H9 (cell line): ENCODE results near the gene STK11. TPM values are rescaled to one million over a fixed set of nuclear protein-coding genes. Genes with fewer than 3 reads are reported as not detected.

Source experiments
- DNase-seq: peaks from one replicate; pipeline ENCODE4 v3.0.0-alpha.2; 2017
- H2AFZ ChIP-seq: one replicate; pipeline ENCODE4 v1.6.1; 2013; ENCODE audit warnings: mild to moderate bottlenecking, low read length, control low read depth, moderate library complexity
- H2AK5ac ChIP-seq: 2 replicates; pipeline ENCODE4 v1.6.1; 2013; ENCODE audit warnings: low read length, control low read depth, mixed read lengths; ENCODE audit not compliant: insufficient read length
- H2BK120ac ChIP-seq: one replicate; pipeline ENCODE4 v1.6.1; 2013; ENCODE audit warnings: low read depth, mild to moderate bottlenecking, low read length, control low read depth, inconsistent platforms; ENCODE audit not compliant: poor library complexity, severe bottlenecking
- H2BK12ac ChIP-seq: 2 replicates; pipeline ENCODE4 v1.6.1; 2013; ENCODE audit warnings: low read length, control low read depth, mixed read lengths, low read depth; ENCODE audit not compliant: insufficient read length
- H2BK15ac ChIP-seq: 2 replicates; pipeline ENCODE4 v1.6.1; 2013; ENCODE audit warnings: low read depth, low read length, control low read depth
- H2BK20ac ChIP-seq: one replicate; pipeline ENCODE4 v1.6.1; 2013; ENCODE audit warnings: low read depth, mild to moderate bottlenecking, low read length, control low read depth, inconsistent platforms; ENCODE audit not compliant: poor library complexity, severe bottlenecking
- H2BK5ac ChIP-seq: 2 replicates; pipeline ENCODE4 v1.6.1; 2013; ENCODE audit warnings: low read length, control low read depth, mixed read lengths; ENCODE audit not compliant: insufficient read length
- H3K14ac ChIP-seq: 2 replicates; pipeline ENCODE4 v1.6.1; 2013; ENCODE audit warnings: low read length, control low read depth; ENCODE audit not compliant: insufficient read depth
- H3K18ac ChIP-seq: 2 replicates; pipeline ENCODE4 v1.6.1; 2013; ENCODE audit warnings: low read depth, mild to moderate bottlenecking, mixed read lengths, low read length, control low read depth; ENCODE audit not compliant: insufficient read length
- H3K23ac ChIP-seq: 2 replicates; pipeline ENCODE4 v1.6.1; 2013; ENCODE audit warnings: low read length, control low read depth, mixed read lengths, low read depth; ENCODE audit not compliant: insufficient read length
- H3K23me2 ChIP-seq: 2 replicates; pipeline ENCODE4 v1.6.1; 2013; ENCODE audit warnings: low read depth, mild to moderate bottlenecking, mixed read lengths, low read length, control low read depth; ENCODE audit not compliant: insufficient read length, poor library complexity, severe bottlenecking
- H3K27ac ChIP-seq: 2 replicates; pipeline ENCODE4 v1.5.1; 2013; ENCODE audit warnings: low read length, control low read depth, mixed read lengths, low read depth; ENCODE audit not compliant: insufficient read length
- H3K27me3 ChIP-seq: 2 replicates; pipeline ENCODE4 v1.6.1; 2013; ENCODE audit warnings: low read length, control low read depth, inconsistent platforms; ENCODE audit not compliant: insufficient read depth
- H3K4ac ChIP-seq: 2 replicates; pipeline ENCODE4 v1.6.1; 2013; ENCODE audit warnings: low read depth, mild to moderate bottlenecking, control low read depth, inconsistent platforms, low read length, moderate library complexity
- H3K4me1 ChIP-seq: 2 replicates; pipeline ENCODE4 v1.6.1; 2013; ENCODE audit warnings: low read length, control low read depth, inconsistent platforms; ENCODE audit not compliant: insufficient read depth
- H3K4me2 ChIP-seq: 2 replicates; pipeline ENCODE4 v1.6.1; 2013; ENCODE audit warnings: low read length, control low read depth, mixed read lengths; ENCODE audit not compliant: insufficient read length, insufficient read depth
- H3K56ac ChIP-seq: 2 replicates; pipeline ENCODE4 v1.6.1; 2013; ENCODE audit warnings: low read depth, mild to moderate bottlenecking, mixed read lengths, low read length, control low read depth; ENCODE audit not compliant: insufficient read length
- H3K79me1 ChIP-seq: 2 replicates; pipeline ENCODE4 v1.6.1; 2013; ENCODE audit warnings: low read depth, mild to moderate bottlenecking, moderate library complexity, low read length, control low read depth, inconsistent platforms; ENCODE audit not compliant: insufficient read depth, poor library complexity, severe bottlenecking
- H3K79me2 ChIP-seq: 2 replicates; pipeline ENCODE4 v1.6.1; 2013; ENCODE audit warnings: low read length, control low read depth, inconsistent platforms; ENCODE audit not compliant: insufficient read depth
- H3K9ac ChIP-seq: 2 replicates; pipeline ENCODE4 v1.6.1; 2013; ENCODE audit warnings: low read length, control low read depth, mixed read lengths; ENCODE audit not compliant: insufficient read length; ENCODE audit errors: extremely low read depth
- H3K9me3 ChIP-seq: one replicate; pipeline ENCODE4 v1.6.1; 2013; ENCODE audit warnings: low read depth, low read length, inconsistent platforms; ENCODE audit not compliant: control insufficient read depth
- H3T11ph ChIP-seq: one replicate; pipeline ENCODE4 v1.6.1; 2013; ENCODE audit warnings: mild to moderate bottlenecking, low read length, control low read depth, inconsistent platforms
- H4K20me1 ChIP-seq: one replicate; pipeline ENCODE4 v1.6.1; 2013; ENCODE audit not compliant: control insufficient read depth, insufficient read length, insufficient read depth
- H4K5ac ChIP-seq: 2 replicates; pipeline ENCODE4 v1.6.1; 2013; ENCODE audit warnings: low read depth, mild to moderate bottlenecking, mixed read lengths, low read length, control low read depth; ENCODE audit not compliant: insufficient read length
- H4K8ac ChIP-seq: replicated peaks from 2 replicates; pipeline ENCODE4 v1.6.1; 2013; ENCODE audit warnings: low read length, control low read depth, mixed read lengths, low read depth; ENCODE audit not compliant: insufficient read length
- H4K91ac ChIP-seq: 2 replicates; pipeline ENCODE4 v1.6.1; 2013; ENCODE audit warnings: low read depth, mild to moderate bottlenecking, moderate library complexity, mixed read lengths, low read length, control low read depth; ENCODE audit not compliant: insufficient read length
- H3K27ac Mint-ChIP-seq, 3 experiments: 2 replicates in 2 of 3; 3 replicates in 1 of 3; pipeline ENCODE4 v1.8.0; 2020 to 2021; ENCODE audit warnings: mixed read lengths in 3 of 3, mild to moderate bottlenecking in 1 of 3, moderate library complexity in 1 of 3
- H3K27me3 Mint-ChIP-seq: 2 replicates; pipeline ENCODE4 v1.8.0; 2021; ENCODE audit warnings: low read depth, mild to moderate bottlenecking, moderate library complexity, mixed read lengths
- H3K36me3 Mint-ChIP-seq, 3 experiments: 2 replicates in 2 of 3; 3 replicates in 1 of 3; pipeline ENCODE4 v1.8.0; 2020 to 2021; ENCODE audit warnings: low read depth in 3 of 3, mixed read lengths in 3 of 3; ENCODE audit not compliant: insufficient read depth in 1 of 3
- H3K4me1 Mint-ChIP-seq, 2 experiments: 2 replicates each; pipeline ENCODE4 v1.8.0; 2020; ENCODE audit warnings: mixed read lengths in 2 of 2
- H3K4me3 Mint-ChIP-seq, 2 experiments: 2 replicates in 1 of 2; 3 replicates in 1 of 2; pipeline ENCODE4 v1.8.0; 2020 to 2021; ENCODE audit warnings: mild to moderate bottlenecking in 2 of 2, mixed read lengths in 2 of 2, moderate library complexity in 1 of 2
- H3K9me3 Mint-ChIP-seq, 2 experiments: 2 replicates in 1 of 2; 3 replicates in 1 of 2; pipeline ENCODE4 v1.8.0; 2020; ENCODE audit warnings: mild to moderate bottlenecking in 2 of 2, mixed read lengths in 2 of 2, moderate library complexity in 1 of 2
- CTCF ChIP-seq: fragments of 200-600 bp; sonication (generic); conservative IDR thresholded peaks from 3 replicates; pipeline ENCODE4 v1.8.0; 2021; ENCODE audit warnings: antibody characterized with exemption, mild to moderate bottlenecking
- WGBS: extraction: QIAGEN DNeasy Blood & Tissue Kit; methylation state at CpG from one replicate; pipeline ENCODE4 v1.1.7; 2013; ENCODE audit warnings: missing lambda C conversion rate, low lambda C conversion rate, mixed read lengths; ENCODE audit not compliant: insufficient read length; ENCODE audit errors: extremely low coverage; 5-methylcytosine and 5-hydroxymethylcytosine counted together
- total RNA-seq: library from RNA; stranded (reverse); gene quantifications from 2 replicates; pipeline ENCODE4 v1.2.1, GENCODE V29; 2021

STK11 gene
- total RNA-seq, 1 experiment from 2014 or later = 74.3 TPM

GRCh38 chr19:1159864-1160595 is 45.5 kb upstream of the STK11 start:
- H3K4me1 Mint-ChIP-seq = peaks cover 9 to 12% of the 10 kb centered on the region in 2 experiments
- H3K4me3 Mint-ChIP-seq = no peak overlapping the region

More at GRCh38 chr19:1159864-1160595, 45.5 kb upstream of the STK11 start:
- no peak overlapping the region for H3K4ac ChIP-seq
- no peak overlapping the region for H3K9ac ChIP-seq
- H2BK12ac ChIP-seq = no peak overlapping the region
- H4K20me1 ChIP-seq = no peaks in the 10 kb centered on the region
- Mint-ChIP-seq H3K27ac (peak overlapping the region; percentile 52 to 84 (median 64); a peak in 3 of 7 replicates), H3K27me3 (no peaks in the 10 kb centered on the region; the same call in 1 of the 2 replicates), H3K36me3 (peaks cover 0 to 1% (median 0%) of the 10 kb centered on the region in 3 experiments; a peak in 1 of 7 replicates), H3K9me3 (no peaks in the 10 kb centered on the region)
- H3K27me3 ChIP-seq = no peaks in the 10 kb centered on the region
- H2BK5ac ChIP-seq = no peak overlapping the region
- H4K8ac ChIP-seq = no peak overlapping the region
- no peak overlapping the region; the same call in 1 of the 2 replicates for H3K14ac ChIP-seq
- no peak overlapping the region for H2BK120ac ChIP-seq
- no peaks in the 10 kb centered on the region for H3K9me3 ChIP-seq
- no peak overlapping the region for H3K27ac ChIP-seq
- no CpG with 5 or more reads among the region's 31 CpGs for WGBS
- no peak overlapping the region for H2BK20ac ChIP-seq
- H3K23ac ChIP-seq = no peak overlapping the region
- no peak overlapping the region for H4K91ac ChIP-seq
- no peaks in the 10 kb centered on the region for H3K23me2 ChIP-seq
- no peak overlapping the region for H4K5ac ChIP-seq
- no peak overlapping the region for H2BK15ac ChIP-seq
- no peak for DNase-seq
- H3K79me2 ChIP-seq = no peaks in the 10 kb centered on the region; the same call in 1 of the 2 replicates
- H3K56ac ChIP-seq = no peak overlapping the region
- no peak overlapping the region for H3K4me2 ChIP-seq
- H3K4me1 ChIP-seq = no peaks in the 10 kb centered on the region
- H3K79me1 ChIP-seq = peaks cover 6% of the 10 kb centered on the region
- H3T11ph ChIP-seq = no peak overlapping the region
- H3K18ac ChIP-seq = no peak overlapping the region
- H2AFZ ChIP-seq = no peak overlapping the region
- H2AK5ac ChIP-seq = no peak overlapping the region
- TF ChIP-seq CTCF = no peak
